GM20431 (cell line): ENCODE results near the gene TRPC4AP.

Source experiments
- in situ Hi-C: fragments of 300-500 bp; cut with MseI, MboI; formaldehyde crosslinking; loops from one replicate; pipeline ENCODE4 v1.15.0; 2020; ENCODE audit warnings: low sequenced_read_pairs; ENCODE audit not compliant: unreplicated experiment

The TRPC4AP gene

DNA sequence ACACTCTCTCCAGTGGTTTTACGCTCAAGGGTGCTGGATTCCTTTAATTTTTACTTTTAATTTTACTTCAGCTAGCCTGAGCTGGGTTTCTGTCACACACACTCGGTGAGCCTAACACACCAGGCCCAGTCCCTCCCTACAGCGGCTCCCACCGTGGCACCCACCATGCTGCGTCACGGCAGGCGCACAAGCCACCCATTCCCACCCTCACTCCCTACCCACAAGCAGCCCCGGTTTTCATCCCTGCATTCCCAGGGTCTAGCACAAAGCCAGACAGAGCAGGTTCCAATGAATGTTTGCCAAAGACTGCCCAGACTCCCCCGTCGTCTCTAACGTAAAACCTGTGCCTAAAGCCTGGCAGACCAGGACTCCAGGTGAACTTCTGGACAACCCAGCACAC is 86.6 kb downstream of the TRPC4AP start:
- in situ Hi-C loops, result no loop called here

DNA sequence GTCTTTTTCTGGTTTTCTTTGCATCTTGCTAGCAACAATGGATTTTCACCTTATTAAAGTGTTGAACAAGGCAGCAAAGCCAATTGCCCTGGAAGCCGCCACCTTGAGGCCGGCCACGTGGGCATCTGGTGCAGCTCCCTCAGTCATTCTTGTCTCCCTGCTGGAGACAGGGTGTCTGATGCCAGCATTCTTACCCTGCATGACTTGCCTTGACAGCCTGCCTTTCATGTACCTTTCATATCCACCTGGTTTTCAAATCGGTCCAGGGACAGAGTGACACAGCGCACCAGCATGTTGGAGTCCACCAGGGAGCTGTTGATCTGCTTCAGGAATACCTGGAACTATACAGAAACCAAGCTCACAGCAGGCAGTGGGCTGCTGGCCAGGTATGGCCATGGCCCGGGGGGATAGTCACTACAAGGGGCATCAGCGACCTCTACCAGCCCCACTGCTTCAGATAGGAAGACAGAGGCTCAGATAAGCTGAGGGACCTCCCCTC is 87.1 kb downstream of the TRPC4AP start:
- in situ Hi-C loops, result no loop called here

DNA sequence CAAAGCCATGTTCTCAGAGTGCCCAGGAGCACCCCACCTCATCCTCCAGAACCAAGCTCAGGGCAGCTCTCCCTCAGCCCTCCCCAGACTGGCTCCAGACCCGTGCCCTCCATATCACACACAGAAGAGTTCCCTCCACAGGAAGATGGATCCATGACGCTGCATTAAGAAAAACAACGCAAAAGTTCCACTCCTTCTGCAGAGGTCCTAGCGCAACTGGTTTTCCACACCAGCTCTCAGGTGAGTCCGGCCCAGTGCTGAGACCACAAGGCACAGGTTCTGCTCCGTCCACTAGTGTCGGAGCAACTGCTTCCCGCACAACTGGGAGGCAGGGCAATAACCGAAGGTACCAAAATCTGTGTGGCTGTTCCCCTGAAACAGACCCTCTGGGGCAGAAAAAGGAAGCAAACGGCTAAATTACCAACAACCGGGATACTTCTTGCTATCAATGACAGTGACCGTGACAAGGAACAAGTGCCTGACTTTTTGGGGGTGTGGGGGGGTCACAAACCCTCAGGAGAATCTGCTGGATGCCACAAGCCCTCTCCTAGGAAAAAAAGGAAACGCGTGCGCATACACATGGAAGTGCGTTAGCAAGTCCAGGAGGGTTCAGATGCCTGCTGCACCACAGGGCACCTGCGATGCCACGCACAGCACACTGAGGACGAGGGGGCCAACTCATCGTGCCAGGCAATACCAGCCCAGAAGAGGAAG is 87.7 kb downstream of the TRPC4AP start:
- in situ Hi-C loops, result no loop called here

DNA sequence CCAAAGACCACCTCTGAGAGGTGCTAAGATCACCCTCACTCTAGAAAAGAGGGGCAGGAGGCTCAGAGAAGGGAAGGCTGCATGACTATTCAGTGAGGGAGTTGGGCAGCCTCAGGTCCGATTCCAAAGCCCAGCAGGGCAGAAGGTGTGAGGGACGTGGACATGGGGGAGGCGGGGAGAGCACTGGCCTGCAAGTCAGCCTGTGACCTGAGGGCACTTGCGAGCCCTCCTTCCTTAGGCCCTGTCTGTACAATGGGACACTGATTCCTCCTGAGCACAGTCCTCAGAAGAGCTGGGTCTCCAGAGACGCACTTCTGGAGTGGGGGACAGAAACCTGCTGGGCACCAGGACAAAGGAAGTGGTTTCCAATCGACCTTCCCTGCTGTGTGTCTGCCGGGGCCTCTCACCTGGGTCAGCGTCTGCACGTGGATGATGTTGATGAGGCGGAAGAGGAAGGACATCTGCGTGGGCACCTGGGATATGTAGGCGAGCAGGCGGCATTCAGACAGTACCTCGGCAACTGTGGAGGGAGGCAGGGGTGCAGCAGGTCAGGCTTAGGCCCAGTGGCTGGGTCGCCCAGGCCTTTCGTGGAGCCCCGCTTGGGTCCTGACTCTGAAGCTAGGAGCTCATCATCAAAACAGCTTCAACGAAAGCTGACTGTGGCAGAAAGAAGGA is 88.4 kb downstream of the TRPC4AP start:
- in situ Hi-C loops, result no loop called here

DNA sequence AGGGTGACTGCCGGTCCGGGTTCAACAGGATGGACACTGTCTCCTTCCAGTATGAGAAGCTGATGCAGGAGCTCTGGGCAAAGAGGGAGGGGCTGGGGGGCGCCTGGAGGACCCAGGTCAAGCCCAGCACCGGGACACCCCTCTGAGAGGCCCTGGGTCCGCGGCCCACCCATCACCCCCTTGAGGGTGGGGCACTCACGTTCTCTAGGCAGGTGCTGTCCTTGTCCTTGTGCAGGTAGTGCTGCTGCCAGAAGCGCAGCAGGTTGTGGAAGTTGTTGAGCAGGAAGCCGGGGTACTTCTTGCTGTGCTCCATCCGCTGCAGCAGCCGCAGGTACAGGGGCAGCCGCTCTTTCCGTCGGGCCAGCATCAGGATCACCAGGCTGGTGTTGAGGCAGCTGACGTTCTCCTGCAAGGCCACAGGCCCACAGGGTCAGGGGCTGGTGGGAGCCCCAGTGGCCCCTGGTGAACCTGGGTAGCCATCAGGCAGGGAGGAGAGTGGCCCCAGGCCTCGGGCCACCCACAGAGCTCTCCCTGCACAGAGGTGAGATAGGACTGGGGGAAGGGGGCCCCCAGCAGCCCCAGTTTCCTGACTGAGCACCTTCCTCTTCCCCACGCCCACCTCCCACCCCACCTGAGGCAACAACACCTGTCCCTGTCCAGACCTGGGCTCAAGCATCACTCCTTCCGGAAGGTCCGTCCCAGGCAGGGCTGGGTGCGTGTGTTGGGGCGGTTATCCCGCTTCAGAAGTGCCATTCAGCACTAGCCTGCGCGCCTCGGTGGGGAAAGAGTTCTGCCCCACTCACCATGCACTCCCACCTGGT is 89.2 kb downstream of the TRPC4AP start:
- in situ Hi-C loops, result no loop called here

DNA sequence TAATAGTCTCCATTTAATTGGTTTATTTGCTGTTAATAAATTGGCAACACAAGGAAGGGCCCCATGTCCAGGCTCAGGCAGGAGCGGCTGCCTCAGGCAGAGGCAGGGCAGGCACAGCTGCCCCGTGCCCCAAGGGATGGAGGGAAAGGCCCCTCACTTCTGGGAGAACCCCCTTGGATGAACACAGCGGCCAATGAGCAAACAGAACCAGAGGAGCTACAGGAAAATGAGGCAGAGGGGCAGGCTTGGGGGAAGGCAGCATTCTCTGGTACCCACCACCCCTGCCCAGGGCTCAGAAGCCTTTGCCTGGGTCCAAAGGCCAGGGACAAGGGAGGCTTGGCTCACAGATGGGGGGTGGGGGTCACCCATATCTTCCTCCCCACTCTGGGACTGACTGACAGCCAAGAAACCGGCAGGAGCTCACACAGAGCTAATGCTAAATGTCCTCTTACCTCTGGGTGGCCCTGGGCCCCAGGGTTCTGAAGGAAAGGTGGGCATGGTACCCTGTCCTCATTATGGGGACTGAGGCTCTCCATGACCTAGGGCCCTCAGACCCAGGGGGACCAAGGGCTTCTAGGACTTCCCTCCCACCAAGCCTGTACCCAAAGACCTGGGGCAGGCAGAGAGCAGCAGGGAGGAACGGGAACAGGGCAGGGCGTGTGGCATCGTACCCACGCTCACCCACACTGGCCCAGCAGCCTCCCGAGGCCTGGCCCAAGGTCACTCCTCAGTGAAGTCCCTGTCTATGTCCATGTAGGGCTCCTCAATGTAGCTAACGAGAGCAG is 90.0 kb downstream of the TRPC4AP start:
- in situ Hi-C loops, result no loop called here

DNA sequence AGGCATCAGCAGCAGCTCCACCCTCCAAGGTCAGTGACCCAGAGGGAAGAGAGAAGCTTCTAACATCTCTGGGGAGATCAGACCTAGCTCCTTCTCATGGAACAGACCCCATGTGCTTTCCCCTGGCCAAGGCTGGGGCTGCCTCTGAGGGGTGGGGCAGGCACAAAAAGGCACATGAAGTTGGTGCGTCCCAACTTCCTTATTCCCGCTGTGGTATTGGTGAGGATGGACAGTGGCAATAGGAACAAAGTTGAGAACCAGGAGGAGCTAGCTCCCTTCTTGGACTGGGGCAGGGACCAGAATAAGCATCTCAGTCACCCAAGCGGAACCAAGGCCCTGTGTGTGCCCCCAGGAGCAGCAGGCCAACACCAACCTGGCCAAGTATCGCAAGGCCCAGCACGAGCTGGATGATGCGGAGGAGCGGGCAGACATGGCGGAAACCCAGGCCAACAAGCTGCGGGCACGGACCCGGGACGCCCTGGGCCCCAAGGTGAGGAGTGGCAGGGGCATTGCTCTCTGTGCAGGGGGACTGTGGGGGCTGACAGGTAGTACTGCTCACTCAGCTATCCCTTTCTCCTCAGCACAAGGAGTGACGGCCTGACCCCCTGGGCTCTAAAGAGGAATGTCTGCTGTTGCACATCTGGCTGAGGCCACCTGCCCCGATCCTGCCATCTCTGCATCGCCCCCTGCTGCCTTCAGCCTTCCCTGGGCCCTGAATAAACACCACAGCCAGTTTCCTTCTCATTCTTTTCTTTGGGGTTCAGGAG is 90.8 kb downstream of the TRPC4AP start:
- in situ Hi-C loops, result no loop called here

DNA sequence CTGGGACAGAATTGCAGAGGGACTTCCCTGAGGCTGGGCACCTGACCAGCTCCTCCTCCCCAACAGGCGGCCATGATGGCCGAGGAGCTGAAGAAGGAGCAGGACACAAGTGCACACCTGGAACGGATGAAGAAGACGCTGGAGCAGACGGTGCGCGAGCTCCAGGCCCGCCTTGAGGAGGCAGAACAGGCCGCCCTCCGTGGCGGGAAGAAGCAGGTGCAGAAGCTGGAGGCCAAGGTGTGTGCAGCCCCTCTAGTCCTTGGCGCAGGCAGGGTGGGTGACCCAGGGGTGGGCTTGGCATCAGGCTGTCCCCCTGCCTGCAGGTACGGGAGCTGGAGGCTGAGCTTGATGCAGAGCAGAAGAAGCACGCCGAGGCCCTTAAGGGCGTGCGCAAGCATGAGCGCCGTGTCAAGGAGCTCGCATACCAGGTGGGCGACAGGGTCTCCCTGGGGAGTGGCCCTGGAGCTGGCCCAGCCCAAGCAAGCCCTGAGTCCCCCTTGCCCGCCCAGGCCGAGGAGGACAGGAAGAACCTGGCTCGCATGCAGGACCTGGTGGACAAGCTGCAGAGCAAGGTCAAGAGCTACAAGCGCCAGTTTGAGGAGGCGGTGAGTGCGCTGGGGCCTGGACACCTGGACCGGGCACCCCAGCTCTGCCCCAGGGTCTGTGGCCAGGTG is 91.5 kb downstream of the TRPC4AP start:
- in situ Hi-C loops, result no loop called here

DNA sequence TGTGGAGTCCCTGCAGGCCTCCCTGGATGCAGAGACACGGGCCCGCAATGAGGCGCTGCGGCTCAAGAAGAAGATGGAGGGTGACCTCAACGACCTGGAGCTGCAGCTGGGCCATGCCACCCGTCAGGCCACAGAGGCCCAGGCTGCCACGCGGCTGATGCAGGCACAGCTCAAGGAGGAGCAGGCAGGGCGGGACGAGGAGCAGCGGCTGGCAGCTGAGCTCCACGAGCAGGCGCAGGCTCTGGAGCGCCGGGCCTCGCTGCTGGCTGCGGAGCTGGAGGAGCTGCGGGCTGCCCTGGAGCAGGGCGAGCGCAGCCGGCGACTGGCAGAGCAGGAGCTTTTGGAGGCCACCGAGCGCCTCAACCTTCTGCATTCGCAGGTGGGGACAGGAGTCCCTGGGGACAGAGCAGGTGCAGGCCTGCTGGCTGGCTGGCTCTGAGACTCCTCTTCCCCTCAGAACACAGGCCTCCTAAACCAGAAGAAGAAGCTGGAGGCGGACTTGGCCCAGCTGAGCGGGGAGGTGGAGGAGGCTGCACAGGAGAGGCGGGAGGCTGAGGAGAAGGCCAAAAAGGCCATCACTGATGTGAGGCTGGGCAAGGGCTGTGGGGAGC is 92.2 kb downstream of the TRPC4AP start:
- in situ Hi-C loops, result no loop called here

DNA sequence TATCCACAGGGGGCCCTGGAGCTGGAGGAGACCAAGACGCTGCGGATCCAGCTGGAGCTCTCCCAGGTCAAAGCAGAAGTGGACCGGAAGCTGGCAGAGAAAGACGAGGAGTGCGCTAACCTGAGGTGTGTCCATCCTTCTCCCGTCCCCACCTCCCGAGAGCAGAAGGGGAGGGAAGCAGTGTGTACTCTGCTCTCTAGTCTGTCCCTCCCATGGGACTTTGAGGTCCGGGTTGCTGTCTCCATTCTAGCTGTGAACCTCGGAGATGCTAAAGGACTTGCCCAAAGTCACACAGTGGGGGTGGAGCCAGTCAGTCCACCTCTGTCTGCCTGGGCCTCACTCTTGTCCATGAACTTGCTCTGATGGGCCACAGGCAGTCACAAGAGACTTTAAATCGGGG is 92.8 kb downstream of the TRPC4AP start:
- in situ Hi-C loops, result no loop called here

DNA sequence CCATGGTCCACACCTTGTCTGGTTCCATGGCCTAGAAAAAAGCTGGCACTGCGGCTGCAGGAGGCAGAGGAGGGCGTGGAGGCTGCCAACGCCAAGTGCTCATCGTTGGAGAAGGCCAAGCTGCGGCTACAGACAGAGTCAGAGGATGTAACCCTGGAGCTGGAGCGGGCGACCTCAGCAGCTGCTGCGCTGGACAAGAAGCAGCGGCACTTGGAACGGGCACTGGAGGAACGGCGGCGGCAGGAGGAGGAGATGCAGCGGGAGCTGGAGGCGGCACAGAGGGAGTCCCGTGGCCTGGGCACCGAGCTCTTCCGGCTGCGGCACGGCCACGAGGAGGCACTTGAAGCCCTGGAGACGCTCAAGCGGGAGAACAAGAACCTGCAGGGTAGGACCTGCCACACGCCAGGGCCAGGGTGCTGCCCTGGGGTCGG is 93.6 kb downstream of the TRPC4AP start:
- in situ Hi-C loops, result no loop called here

DNA sequence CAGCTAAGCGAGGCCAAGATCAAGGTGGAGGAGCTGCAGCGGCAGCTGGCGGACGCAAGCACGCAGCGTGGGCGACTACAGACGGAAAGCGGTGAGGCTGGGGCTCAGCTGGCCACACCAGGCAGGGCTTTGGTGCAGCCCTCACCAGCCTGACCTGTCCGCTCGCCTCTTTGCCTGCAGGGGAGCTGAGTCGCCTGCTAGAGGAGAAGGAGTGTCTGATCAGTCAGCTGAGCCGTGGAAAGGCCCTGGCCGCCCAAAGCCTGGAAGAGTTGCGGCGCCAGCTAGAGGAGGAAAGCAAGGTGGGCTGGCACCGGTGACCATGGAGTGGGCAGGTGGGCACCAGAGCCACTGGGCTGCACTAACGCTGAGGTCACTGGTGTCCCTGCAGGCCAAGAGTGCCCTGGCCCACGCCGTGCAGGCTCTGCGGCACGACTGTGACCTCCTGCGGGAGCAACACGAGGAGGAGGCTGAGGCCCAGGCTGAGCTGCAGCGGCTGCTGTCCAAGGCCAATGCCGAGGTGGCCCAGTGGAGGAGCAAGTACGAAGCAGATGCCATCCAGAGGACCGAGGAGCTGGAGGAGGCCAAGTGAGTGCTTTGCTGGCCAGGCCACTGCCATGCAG is 94.2 kb downstream of the TRPC4AP start:
- in situ Hi-C loops, result no loop called here

DNA sequence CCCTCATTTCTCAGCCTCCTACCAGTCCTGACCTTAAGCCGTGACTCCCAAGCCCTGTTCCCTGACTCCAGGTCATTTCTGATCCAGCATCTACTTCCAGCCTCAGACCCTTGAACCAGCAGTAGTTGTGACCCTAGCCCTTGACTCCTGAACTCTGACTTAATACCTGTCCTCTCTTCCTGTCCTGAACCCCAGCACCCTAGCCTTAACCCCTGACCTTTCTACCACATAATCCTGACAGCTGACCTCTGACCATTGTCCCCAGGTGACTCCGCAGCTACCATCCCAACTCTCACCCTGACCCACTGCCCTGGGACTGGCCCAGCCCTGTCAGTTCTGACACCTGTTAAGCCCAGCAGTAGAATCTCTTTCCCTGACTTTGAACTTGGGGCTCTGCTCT is 94.8 kb downstream of the TRPC4AP start:
- in situ Hi-C loops, result no loop called here

DNA sequence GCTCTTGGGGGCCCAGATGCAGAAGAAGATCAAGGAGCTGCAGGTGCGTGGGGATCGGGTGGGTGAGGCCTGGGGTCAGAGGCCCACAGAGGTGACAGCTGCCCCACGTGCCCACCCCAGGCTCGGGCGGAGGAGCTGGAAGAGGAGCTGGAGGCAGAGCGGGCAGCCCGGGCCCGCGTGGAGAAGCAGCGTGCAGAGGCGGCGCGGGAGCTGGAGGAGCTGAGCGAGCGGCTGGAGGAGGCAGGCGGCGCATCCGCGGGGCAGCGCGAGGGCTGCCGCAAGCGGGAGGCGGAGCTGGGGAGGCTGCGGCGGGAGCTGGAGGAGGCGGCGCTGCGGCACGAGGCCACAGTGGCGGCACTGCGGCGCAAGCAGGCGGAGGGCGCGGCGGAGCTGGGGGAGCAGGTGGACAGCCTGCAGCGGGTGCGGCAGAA is 95.5 kb downstream of the TRPC4AP start:
- in situ Hi-C loops, result no loop called here

DNA sequence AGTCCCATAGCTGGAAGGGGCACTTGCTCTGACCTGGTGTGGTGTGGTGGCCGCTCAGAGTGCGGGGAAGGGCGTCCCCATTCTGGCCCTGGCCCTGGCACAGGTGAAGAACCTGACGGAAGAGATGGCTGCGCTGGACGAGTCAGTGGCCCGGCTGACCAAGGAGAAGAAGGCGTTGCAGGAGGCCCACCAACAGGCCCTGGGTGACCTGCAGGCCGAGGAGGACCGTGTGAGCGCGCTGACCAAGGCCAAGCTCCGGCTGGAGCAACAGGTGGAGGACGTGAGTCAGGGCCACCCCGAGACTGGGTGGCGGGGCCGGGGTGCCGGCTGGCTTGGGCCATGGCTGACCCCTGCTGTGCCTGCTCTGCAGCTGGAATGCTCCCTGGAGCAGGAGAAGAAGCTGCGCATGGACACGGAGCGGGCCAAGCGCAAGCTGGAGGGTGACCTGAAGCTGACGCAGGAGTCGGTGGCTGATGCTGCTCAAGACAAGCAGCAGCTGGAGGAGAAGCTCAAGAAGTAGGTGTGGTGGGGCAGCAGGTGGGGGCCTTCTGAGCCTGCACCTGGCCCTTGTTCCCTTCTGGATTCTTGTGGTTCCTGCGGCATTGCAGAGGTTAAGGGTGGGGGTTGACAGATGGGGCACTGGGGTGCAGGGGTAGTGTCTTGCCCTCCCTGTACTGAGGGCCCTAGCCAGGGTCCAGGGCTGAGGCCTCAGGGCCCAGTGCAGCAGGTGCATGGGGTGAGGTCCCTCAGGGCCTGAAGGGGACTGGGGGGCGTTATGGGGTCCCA is 96.2 kb downstream of the TRPC4AP start:
- in situ Hi-C loops, result no loop called here

DNA sequence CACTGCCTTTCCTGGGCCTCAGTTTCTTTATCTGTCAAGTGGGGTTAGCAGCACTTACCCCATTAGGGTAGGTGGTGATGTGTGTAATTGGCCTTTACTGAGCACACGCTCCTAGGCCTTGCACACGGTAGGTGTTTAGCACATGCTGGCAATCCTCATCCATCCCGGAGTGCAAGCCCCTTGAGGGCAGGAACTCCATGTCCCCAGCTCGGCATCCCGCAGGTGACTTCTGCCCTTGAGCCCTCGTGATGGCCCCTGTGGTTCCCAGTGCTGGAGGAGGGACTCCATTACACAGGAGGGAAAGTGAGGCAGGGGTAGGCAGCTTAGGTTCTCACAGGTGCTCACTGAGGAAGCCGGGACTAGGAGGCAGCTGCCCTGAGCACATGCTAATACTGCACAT is 96.9 kb downstream of the TRPC4AP start:
- in situ Hi-C loops, result no loop called here

DNA sequence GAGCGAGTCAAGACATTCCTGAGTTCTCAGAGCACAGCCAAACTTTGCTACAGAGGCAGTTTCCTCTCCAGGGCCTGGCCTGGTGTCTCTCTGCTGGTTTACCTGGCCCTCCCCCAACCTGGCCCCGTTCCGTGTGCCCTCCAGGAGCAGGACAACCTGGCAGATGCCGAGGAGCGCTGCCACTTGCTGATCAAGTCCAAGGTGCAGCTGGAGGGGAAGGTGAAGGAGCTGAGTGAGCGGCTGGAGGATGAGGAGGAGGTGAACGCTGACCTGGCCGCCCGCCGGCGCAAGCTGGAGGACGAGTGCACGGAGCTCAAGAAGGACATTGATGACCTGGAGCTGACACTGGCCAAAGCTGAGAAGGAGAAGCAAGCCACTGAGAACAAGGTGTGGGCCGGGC is 97.4 kb downstream of the TRPC4AP start:
- in situ Hi-C loops, result no loop called here
